GM12878 (cell line): ENCODE measurements around the gene PCP4L1. TPM values are rescaled to one million over a fixed set of nuclear protein-coding genes. Genes with fewer than 3 reads are reported as not detected.

ENCODE experiments used
- ASH2L ChIP-seq: fragments of 300-600, 200-600 bp; sonication (generic); IDR thresholded peaks from 2 replicates; pipeline ENCODE4 v1.6.1; 2017; ENCODE audit warnings: low read depth, mild to moderate bottlenecking, borderline replicate concordance
- BCL3 ChIP-seq: IDR thresholded peaks from 2 replicates; pipeline ENCODE4 v1.6.1; 2011; ENCODE audit warnings: borderline replicate concordance, low read depth, mild to moderate bottlenecking, moderate library complexity, low read length; ENCODE audit not compliant: insufficient read depth, poor library complexity, severe bottlenecking
- CEBPZ ChIP-seq: fragments of 150-350 bp; IDR thresholded peaks from 2 replicates; pipeline ENCODE4 v1.6.1; 2016; ENCODE audit warnings: low read depth, low read length
- MTA2 ChIP-seq: fragments of 450-650 bp; IDR thresholded peaks from 2 replicates; pipeline ENCODE4 v1.6.1; 2016; ENCODE audit warnings: low read depth, mild to moderate bottlenecking, moderate library complexity
- MYB ChIP-seq: fragments of 150-350 bp; IDR thresholded peaks from 2 replicates; pipeline ENCODE4 v1.6.1; 2014; ENCODE audit warnings: mild to moderate bottlenecking, low read depth, low read length, borderline replicate concordance
- RAD21 ChIP-seq: IDR thresholded peaks from 2 replicates; pipeline ENCODE4 v1.6.1; 2011; ENCODE audit warnings: mild to moderate bottlenecking, low read depth, low read length, moderate library complexity; ENCODE audit not compliant: insufficient read depth
- SREBF1 ChIP-seq: IDR thresholded peaks from 2 replicates; pipeline ENCODE4 v1.6.1; 2012; ENCODE audit warnings: mild to moderate bottlenecking, low read length
- TCF3 ChIP-seq: IDR thresholded peaks from 2 replicates; pipeline ENCODE4 v1.6.1; 2012; ENCODE audit warnings: low read depth, mild to moderate bottlenecking, low read length, borderline replicate concordance; ENCODE audit not compliant: insufficient read depth
- polyA plus RNA-seq, 11 experiments: library from polyadenylated mRNA; depleted of rRNA in 4 of 11; unstranded in 6 of 11; stranded (reverse) in 5 of 11; fragments of >200 nt; fragmentation: Nextera tagmentation in 4 of 11; fragmentation: Illumina TruSeq in 1 of 11; extraction: Ambion mirVana in 4 of 11; extraction: Trizol in 1 of 11; gene quantifications; 1 replicate in 1 of 11; 2 replicates in 10 of 11; pipeline versions ENCODE4 v1.2.1 to v1.2.3, GENCODE V29; 2011 to 2016; ENCODE audit warnings: inconsistent platforms in 2 of 11, missing spikeins in 2 of 11, low read depth in 1 of 11
- total RNA-seq, 4 experiments: library from RNA; depleted of rRNA in 3 of 4; stranded (reverse); fragments of >200 nt in 3 of 4; fragmentation: Illumina TruSeq in 1 of 4; extraction: Trizol in 1 of 4; gene quantifications; 2 replicates each; pipeline versions ENCODE4 v1.2.1 to v1.2.3, GENCODE V29; 2013 to 2021
- TF ChIP-seq, protein P1 (sequence below): fragments of 450-650 bp; IDR thresholded peaks from 2 replicates; pipeline ENCODE4 v1.6.1; 2017; ENCODE audit warnings: low read depth, mild to moderate bottlenecking, moderate library complexity

The PCP4L1 gene
- total and polyA plus RNA-seq, 10 of the 15 experiments (the other 5 are each of a cell fraction or from before 2014, with no cell fraction given): 1.0 to 5.2 (median 2.8) TPM

DNA sequence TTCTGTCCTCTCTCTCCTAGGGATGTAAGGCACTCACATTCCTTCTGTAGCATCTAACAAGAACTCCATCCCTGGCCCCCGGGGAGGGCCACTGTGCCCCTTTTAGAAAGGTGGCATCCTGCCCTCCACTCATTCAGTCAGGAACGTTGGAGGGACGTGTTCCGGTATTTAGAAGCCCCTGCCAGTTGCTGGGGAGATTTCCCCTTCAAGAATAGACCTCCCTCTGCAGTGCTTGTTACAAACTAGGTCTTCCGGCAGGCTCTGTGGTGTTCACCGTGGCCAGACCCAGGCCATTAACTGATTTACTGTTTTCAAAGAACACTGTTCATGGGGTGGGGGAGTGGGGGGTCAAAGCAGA is 779 bp downstream of the PCP4L1 start (continued):
- TF ChIP-seq CEBPZ: no peak
- no peak for TF ChIP-seq ASH2L
- TF ChIP-seq, protein P1, sequence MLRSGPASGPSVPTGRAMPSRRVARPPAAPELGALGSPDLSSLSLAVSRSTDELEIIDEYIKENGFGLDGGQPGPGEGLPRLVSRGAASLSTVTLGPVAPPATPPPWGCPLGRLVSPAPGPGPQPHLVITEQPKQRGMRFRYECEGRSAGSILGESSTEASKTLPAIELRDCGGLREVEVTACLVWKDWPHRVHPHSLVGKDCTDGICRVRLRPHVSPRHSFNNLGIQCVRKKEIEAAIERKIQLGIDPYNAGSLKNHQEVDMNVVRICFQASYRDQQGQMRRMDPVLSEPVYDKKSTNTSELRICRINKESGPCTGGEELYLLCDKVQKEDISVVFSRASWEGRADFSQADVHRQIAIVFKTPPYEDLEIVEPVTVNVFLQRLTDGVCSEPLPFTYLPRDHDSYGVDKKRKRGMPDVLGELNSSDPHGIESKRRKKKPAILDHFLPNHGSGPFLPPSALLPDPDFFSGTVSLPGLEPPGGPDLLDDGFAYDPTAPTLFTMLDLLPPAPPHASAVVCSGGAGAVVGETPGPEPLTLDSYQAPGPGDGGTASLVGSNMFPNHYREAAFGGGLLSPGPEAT: no peak
- no peak for TF ChIP-seq TCF3
- no peak for TF ChIP-seq MTA2
- TF ChIP-seq RAD21: no peak
- no peak for TF ChIP-seq MYB
- TF ChIP-seq BCL3: no peak
- no peak for TF ChIP-seq SREBF1
- TF ChIP-seq, all 136 proteins: peak for 0
